H1 (cell line): ENCODE measurements around the gene ADAM12. TPM values are rescaled to one million over a fixed set of nuclear protein-coding genes. Genes with fewer than 3 reads are reported as not detected.

Experiments
- CTCF ChIA-PET: fragments of 300-600 bp; sonication (Branson Sonifier 250); formaldehyde crosslinking; loops from one replicate; lab custom pipeline; 2021; ENCODE audit not compliant: partially characterized antibody; lab: Charles Lee
- POLR2A ChIA-PET: fragments of 300-600 bp; sonication (Branson Sonifier 250); formaldehyde crosslinking; loops from one replicate; lab custom pipeline; 2021; ENCODE audit warnings: inconsistent platforms; ENCODE audit not compliant: partially characterized antibody; lab: Charles Lee
- DNase-seq, 2 experiments: peaks; one replicate each; pipeline versions ENCODE4 v3.0.0 to v3.0.0-alpha.2; 2010 to 2022; ENCODE audit warnings: low spot score in 2 of 2, low read depth in 1 of 2, mixed read lengths in 1 of 2
- FAIRE-seq: peaks from 2 replicates; lab custom pipeline; 2011; peaks lifted over from hg19 to GRCh38; lab: Jason Lieb, UNC
- H2AFZ ChIP-seq: 2 replicates; pipeline ENCODE4 v1.8.1; 2012; ENCODE audit warnings: low read length, inconsistent platforms
- H2AK5ac ChIP-seq: 2 replicates; pipeline ENCODE4 v1.6.1; 2013; ENCODE audit warnings: low read depth, low read length
- H2BK120ac ChIP-seq: replicated peaks from 2 replicates; pipeline ENCODE3; 2013; ENCODE audit warnings: low read depth, low read length, inconsistent platforms
- H2BK12ac ChIP-seq: 2 replicates; pipeline ENCODE4 v1.6.1; 2013; ENCODE audit warnings: low read depth, low read length
- H2BK15ac ChIP-seq: 2 replicates; pipeline ENCODE4 v1.6.1; 2013; ENCODE audit warnings: low read length
- H2BK20ac ChIP-seq: 2 replicates; pipeline ENCODE4 v1.6.1; 2013; ENCODE audit warnings: low read length
- H2BK5ac ChIP-seq: 2 replicates; pipeline ENCODE4 v1.6.1; 2013; ENCODE audit warnings: low read depth, low read length
- H3K14ac ChIP-seq: 2 replicates; pipeline ENCODE4 v1.6.1; 2013; ENCODE audit warnings: inconsistent platforms; ENCODE audit not compliant: insufficient read length
- H3K18ac ChIP-seq: 2 replicates; pipeline ENCODE4 v1.6.1; 2013; ENCODE audit warnings: low read length; ENCODE audit errors: extremely low read depth
- H3K23ac ChIP-seq: 2 replicates; pipeline ENCODE4 v1.6.1; 2013; ENCODE audit warnings: inconsistent platforms; ENCODE audit not compliant: insufficient read length
- H3K23me2 ChIP-seq: 2 replicates; pipeline ENCODE4 v1.6.1; 2013; ENCODE audit warnings: low read depth, low read length
- H3K27ac ChIP-seq: 2 replicates; pipeline ENCODE4 v1.6.1; 2011; ENCODE audit warnings: low read depth, low read length, inconsistent platforms
- H3K27me3 ChIP-seq, 4 experiments: replicated peaks in 1 of 4; 1 replicate in 1 of 4; 2 replicates in 3 of 4; pipeline versions ENCODE4 v1.6.1 to v1.8.1; 2011 to 2013; ENCODE audit warnings: low read length in 3 of 4, mild to moderate bottlenecking in 3 of 4, inconsistent platforms in 2 of 4, mixed read lengths in 2 of 4, moderate library complexity in 1 of 4; ENCODE audit not compliant: control insufficient read depth in 3 of 4, insufficient read depth in 3 of 4; ENCODE audit errors: extremely low read depth in 1 of 4
- H3K36me3 ChIP-seq, 4 experiments: 2 replicates each; pipeline versions ENCODE4 v1.6.1 to v1.8.1; 2011 to 2013; ENCODE audit warnings: mild to moderate bottlenecking in 4 of 4, low read length in 3 of 4, moderate library complexity in 2 of 4, control low read depth in 1 of 4, inconsistent platforms in 1 of 4; ENCODE audit not compliant: insufficient read depth in 4 of 4, control insufficient read depth in 2 of 4
- H3K4ac ChIP-seq: replicated peaks from 2 replicates; pipeline ENCODE3; 2013; ENCODE audit warnings: low read length, low read depth, mixed read lengths, inconsistent platforms; ENCODE audit not compliant: insufficient read length
- H3K4me1 ChIP-seq, 4 experiments: replicated peaks in 1 of 4; 1 replicate in 1 of 4; 2 replicates in 3 of 4; pipeline versions ENCODE4 v1.6.1 to v1.8.1; 2011 to 2013; ENCODE audit warnings: low read length in 3 of 4, inconsistent platforms in 2 of 4, mixed read lengths in 1 of 4; ENCODE audit not compliant: insufficient read depth in 4 of 4, control insufficient read depth in 3 of 4
- H3K4me2 ChIP-seq, 2 experiments: 2 replicates each; pipeline versions ENCODE4 v1.6.1 to v1.8.1; 2011 to 2013; ENCODE audit warnings: low read depth in 2 of 2, low read length in 2 of 2, control low read depth in 1 of 2, inconsistent platforms in 1 of 2, mild to moderate bottlenecking in 1 of 2; ENCODE audit not compliant: insufficient read depth in 1 of 2
- H3K4me3 ChIP-seq, 4 experiments: fragments of 200-600, 300-600 bp in 1 of 4; sonication (generic), shearing (Covaris generic), sonication (Bioruptor Twin) in 1 of 4; 2 replicates each; pipeline versions ENCODE4 v1.5.1 to v1.8.1; 2011 to 2016; ENCODE audit warnings: low read length in 4 of 4, low read depth in 3 of 4, control low read depth in 2 of 4, inconsistent platforms in 2 of 4, mild to moderate bottlenecking in 2 of 4, mixed read lengths in 1 of 4, moderate library complexity in 1 of 4; ENCODE audit not compliant: insufficient read depth in 2 of 4; ENCODE audit errors: extremely low read depth in 1 of 4
- H3K56ac ChIP-seq: replicated peaks from 2 replicates; pipeline ENCODE3; 2013; ENCODE audit warnings: low read depth, mild to moderate bottlenecking, mixed read lengths, low read length, inconsistent platforms; ENCODE audit not compliant: insufficient read length
- H3K79me1 ChIP-seq: 2 replicates; pipeline ENCODE4 v1.6.1; 2013; ENCODE audit warnings: low read depth, low read length, control low read depth
- H3K79me2 ChIP-seq, 2 experiments: 2 replicates each; pipeline versions ENCODE4 v1.6.1 to v1.8.1; 2012 to 2013; ENCODE audit warnings: low read length in 2 of 2, mild to moderate bottlenecking in 2 of 2, inconsistent platforms in 1 of 2; ENCODE audit not compliant: insufficient read depth in 2 of 2, control insufficient read depth in 1 of 2
- H3K9ac ChIP-seq, 4 experiments: replicated peaks in 1 of 4; 1 replicate in 1 of 4; 2 replicates in 3 of 4; pipeline versions ENCODE4 v1.6.1 to v1.8.1; 2011 to 2013; ENCODE audit warnings: low read depth in 3 of 4, low read length in 3 of 4, control low read depth in 2 of 4, mild to moderate bottlenecking in 2 of 4, moderate library complexity in 2 of 4, inconsistent platforms in 1 of 4; ENCODE audit errors: extremely low read depth in 1 of 4
- H3K9me3 ChIP-seq, 2 experiments: 2 replicates each; pipeline versions ENCODE4 v1.6.1 to v1.8.1; 2012 to 2013; ENCODE audit warnings: mild to moderate bottlenecking in 2 of 2, moderate library complexity in 2 of 2, control low read depth in 1 of 2, inconsistent platforms in 1 of 2, low read depth in 1 of 2, low read length in 1 of 2, mixed read lengths in 1 of 2; ENCODE audit not compliant: insufficient read depth in 2 of 2
- H4K20me1 ChIP-seq, 2 experiments: replicated peaks in 1 of 2; 2 replicates each; pipeline versions ENCODE3 to v1.8.1; 2011 to 2013; ENCODE audit warnings: inconsistent platforms in 2 of 2, low read length in 2 of 2, mild to moderate bottlenecking in 1 of 2; ENCODE audit not compliant: insufficient read depth in 2 of 2, control insufficient read depth in 1 of 2
- H4K5ac ChIP-seq: 2 replicates; pipeline ENCODE4 v1.6.1; 2013; ENCODE audit warnings: low read length, low read depth, mixed read lengths, inconsistent platforms; ENCODE audit not compliant: insufficient read length
- H4K8ac ChIP-seq: 2 replicates; pipeline ENCODE4 v1.8.0; 2013; ENCODE audit warnings: mild to moderate bottlenecking, moderate library complexity, low read length, inconsistent platforms; ENCODE audit not compliant: insufficient read depth; ENCODE audit errors: extremely low read depth
- H4K91ac ChIP-seq: replicated peaks from 2 replicates; pipeline ENCODE3; 2013; ENCODE audit warnings: low read length, mixed read lengths, inconsistent platforms; ENCODE audit not compliant: insufficient read length
- CREB1 ChIP-seq: IDR thresholded peaks from 2 replicates; pipeline ENCODE4 v1.6.1; 2012; ENCODE audit warnings: inconsistent platforms
- EGR1 ChIP-seq: IDR thresholded peaks from 2 replicates; pipeline ENCODE4 v1.6.1; 2011; ENCODE audit warnings: low read depth, low read length, borderline replicate concordance
- GABPA ChIP-seq: IDR thresholded peaks from 2 replicates; pipeline ENCODE4 v1.6.1; 2011; ENCODE audit warnings: mild to moderate bottlenecking, low read length, moderate library complexity, borderline replicate concordance; ENCODE audit not compliant: insufficient read depth
- HDAC6 ChIP-seq: IDR thresholded peaks from one replicate; pipeline ENCODE4 v1.7.1; 2012; ENCODE audit warnings: low read depth, mild to moderate bottlenecking, inconsistent platforms, low read length, moderate library complexity
- RAD21 ChIP-seq, 2 experiments: IDR thresholded peaks in 1 of 2; conservative IDR thresholded peaks in 1 of 2; 2 replicates each; pipeline ENCODE4 v1.6.1; 2011; ENCODE audit warnings: low read depth in 2 of 2, low read length in 2 of 2, improper control_type of control experiment in 1 of 2, inconsistent platforms in 1 of 2, mild to moderate bottlenecking in 1 of 2, moderate library complexity in 1 of 2
- RXRA ChIP-seq: IDR thresholded peaks from 2 replicates; pipeline ENCODE4 v1.6.1; 2011; ENCODE audit warnings: low read depth, mild to moderate bottlenecking, low read length, moderate library complexity; ENCODE audit not compliant: insufficient read depth
- SIRT6 ChIP-seq: IDR thresholded peaks from one replicate; pipeline ENCODE4 v1.7.1; 2012; ENCODE audit warnings: low read length, inconsistent platforms
- TCF12 ChIP-seq: IDR thresholded peaks from 2 replicates; pipeline ENCODE4 v1.6.1; 2011; ENCODE audit warnings: low read depth, mild to moderate bottlenecking, low read length
- WGBS, 2 experiments: shearing (Covaris generic) in 1 of 2; methylation state at CpG; one replicate each; pipeline versions ENCODE4 v1.1.6 to v1.1.7; 2013 to 2015; ENCODE audit warnings: low lambda C conversion rate in 2 of 2, mixed read lengths in 2 of 2, inconsistent platforms in 1 of 2, low coverage in 1 of 2, missing lambda C conversion rate in 1 of 2; ENCODE audit not compliant: insufficient replicate concordance in 2 of 2, insufficient coverage in 1 of 2, insufficient read length in 1 of 2; ENCODE audit errors: extremely low coverage in 1 of 2, missing lambda C conversion rate in 1 of 2; 5-methylcytosine and 5-hydroxymethylcytosine counted together
- polyA plus RNA-seq, 7 experiments: library from polyadenylated mRNA; depleted of rRNA in 3 of 7; stranded (reverse) in 5 of 7; unstranded in 2 of 7; fragments of >200 nt in 5 of 7; fragments of 200-250 nt in 2 of 7; gene quantifications; 1 replicate in 5 of 7; 2 replicates in 1 of 7; 4 replicates in 1 of 7; pipeline versions ENCODE4 v1.2.1 to v1.2.3, GENCODE V29; 2011 to 2013; ENCODE audit warnings: missing spikeins in 2 of 7, mixed read lengths in 2 of 7
- total RNA-seq: library from RNA; stranded (reverse); fragmentation: NEBNext Ultra II Directional; extraction: Animal tissue kit (Norgen Biotek cat#: 25700); gene quantifications from 2 replicates; pipeline ENCODE4 v1.2.1, GENCODE V29; 2021
- TF ChIP-seq, protein P1 (sequence below): IDR thresholded peaks from 2 replicates; pipeline ENCODE4 v1.6.1; 2012; ENCODE audit warnings: inconsistent platforms

The ADAM12 gene
- total and polyA plus RNA-seq, 2 of the 8 experiments (the other 6 are each of a cell fraction or from before 2014, with no cell fraction given) = 0.07 to 0.17 TPM

DNA sequence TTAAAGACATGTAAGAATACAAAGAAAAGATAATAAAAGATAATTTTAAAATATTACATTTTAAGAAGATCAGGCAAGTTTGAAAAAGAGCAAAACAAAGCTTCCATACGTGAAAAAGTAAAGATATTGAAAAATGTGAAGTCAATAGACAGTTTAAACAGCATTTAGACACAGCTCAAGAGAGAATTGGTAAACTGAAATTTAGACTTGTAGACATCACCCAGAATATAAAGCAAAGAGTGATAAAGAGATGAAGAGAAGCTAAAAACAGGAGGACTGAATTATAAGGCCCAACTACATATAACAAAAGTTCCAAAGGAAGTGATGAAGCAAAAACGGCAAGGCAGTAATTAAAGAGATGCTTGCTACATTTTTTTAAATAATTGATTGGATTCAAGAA lies 13.8 kb downstream of the ADAM12 start:
- Histone ChIP-seq H4K91ac (no peak overlapping the region), H4K8ac (no peak overlapping the region), H3K79me2 (no peaks in the 10 kb centered on the region), H3K27ac (no peak overlapping the region), H3K23ac (no peak overlapping the region), H3K4me1 (no peaks in the 10 kb centered on the region), H2BK5ac (no peak overlapping the region), H3K56ac (no peak overlapping the region), H3K9ac (no peak overlapping the region), H2BK20ac (no peak overlapping the region), H3K18ac (no peak overlapping the region), H3K23me2 (no peaks in the 10 kb centered on the region; the same call in 1 of the 2 replicates), H2BK15ac (no peak overlapping the region), H4K5ac (no peak overlapping the region), H4K20me1 (no peaks in the 10 kb centered on the region), H3K4ac (no peak overlapping the region), H3K27me3 (no peaks in the 10 kb centered on the region), H2AK5ac (no peak overlapping the region), H2BK12ac (no peak overlapping the region), H3K79me1 (no peaks in the 10 kb centered on the region), H2BK120ac (no peak overlapping the region), H3K9me3 (peaks cover 0 to 19% of the 10 kb centered on the region in 2 experiments; a peak in 2 of 4 replicates), H2AFZ (no peak overlapping the region), H3K4me2 (no peak overlapping the region), H3K14ac (no peak overlapping the region), H3K36me3 (no peaks in the 10 kb centered on the region)
- FAIRE-seq (no peak), DNase-seq (no peak)
- POLR2A ChIA-PET = no interaction called here
- WGBS, 2 experiments = 86% methylated on average over 2 of the region's 2 CpGs; no CpG with 5 or more reads in 1 of the 2 experiments
- no peak for TF ChIP-seq CREB1
- TF ChIP-seq SIRT6 = no peak
- TF ChIP-seq, protein P1, sequence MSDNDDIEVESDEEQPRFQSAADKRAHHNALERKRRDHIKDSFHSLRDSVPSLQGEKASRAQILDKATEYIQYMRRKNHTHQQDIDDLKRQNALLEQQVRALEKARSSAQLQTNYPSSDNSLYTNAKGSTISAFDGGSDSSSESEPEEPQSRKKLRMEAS = no peak
- no peak for TF ChIP-seq RAD21 (IDR thresholded peaks at IDR 0.05 in 1 of 2, conservative IDR thresholded peaks at IDR 0.05 in 1 of 2; ENCODE audit: low read depth in 2 of 2, low read length in 2 of 2)
- no peak for TF ChIP-seq TCF12
- TF ChIP-seq EGR1 = no peak
- TF ChIP-seq HDAC6 = no peak
- no peak for TF ChIP-seq GABPA
- no peak for TF ChIP-seq RXRA
- TF ChIP-seq, all 59 proteins: peak for 0
- CTCF ChIA-PET = interaction anchor here (1.2 to 2.2 kb wide), 2 partner anchors 10 to 397 kb away, joined by 3 to 5 read pairs; no protein-coding TSS in a partner anchor
- H3K4me3 ChIP-seq = no peak overlapping the region
